ENCODE data around the gene CACNA1C.

CACNA1C gene

DNA sequence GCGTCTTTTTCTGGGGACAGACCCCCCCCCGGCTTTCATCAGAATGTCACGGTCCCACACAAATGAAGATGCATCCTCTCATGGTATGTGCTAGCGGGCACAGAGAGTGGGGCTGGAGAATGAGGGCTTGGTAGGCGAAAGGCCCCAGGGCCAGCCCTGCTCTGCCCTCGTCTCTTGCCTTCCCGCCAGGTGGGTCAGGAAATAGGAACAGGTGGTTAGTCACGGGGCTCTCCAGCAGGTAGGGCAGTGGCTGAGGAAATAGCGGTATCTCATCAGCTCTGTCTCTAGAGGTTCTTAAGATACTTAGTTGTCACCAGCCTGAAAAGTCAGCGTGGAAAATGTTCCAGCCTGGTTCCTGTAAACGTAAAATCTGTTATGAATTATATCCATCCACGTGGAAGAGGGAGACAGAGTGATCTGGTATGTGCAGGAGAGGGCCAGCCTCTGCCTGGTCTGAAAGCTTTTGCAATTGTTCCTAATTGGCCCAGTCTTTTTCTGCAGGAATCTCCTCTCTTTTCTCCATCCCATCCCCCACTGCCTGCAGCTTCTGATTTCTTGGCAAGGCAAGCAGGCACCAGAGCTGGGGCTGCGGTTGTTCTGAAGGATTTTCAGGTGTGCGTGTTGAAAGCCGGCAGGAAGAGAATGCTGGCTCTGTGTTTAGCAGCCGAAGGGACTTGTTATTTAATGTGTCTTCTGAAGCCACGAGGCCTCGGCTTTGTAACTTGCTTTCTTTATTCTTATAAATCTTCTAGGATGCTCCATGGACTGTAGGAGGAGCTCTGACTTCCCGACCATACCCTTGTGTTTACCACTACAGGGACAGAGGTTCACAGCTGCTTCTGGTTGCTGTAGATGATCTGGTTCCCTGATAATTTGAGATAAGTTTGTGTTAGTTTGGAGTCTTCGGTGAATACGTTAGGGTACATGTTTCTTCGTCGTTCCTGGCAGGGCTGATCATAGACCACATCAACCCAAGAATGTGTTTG lies 131.1 kb downstream of the CACNA1C start:
- Histone ChIP-seq H3K4me3 (no peak overlapping the region), H3K36me3 (no peaks in the 10 kb centered on the region), H3K4me1 (peaks cover 14 to 39% (median 22%) of the 10 kb centered on the region in 10 experiments), H3K27ac (no peak overlapping the region), H3K4me2 (peak overlapping the region in 5 of 11 experiments; percentile 1 to 40 (median 22); a peak in 5 of 22 replicates), H3K27me3 (no peaks in the 10 kb centered on the region), H3K9me3 (replicated peaks in 1 of 11) (no peaks in the 10 kb centered on the region), H3K9ac (no peak overlapping the region), H4K20me1 (no peaks in the 10 kb centered on the region)
- TF ChIP-seq Cebpa-rat (IDR thresholded peaks at IDR 0.05): no peak

- Histone ChIP-seq H4K20me1 (no peaks in the 10 kb centered on the region), H3K27ac (no peak overlapping the region), H3K27me3 (no peaks in the 10 kb centered on the region), H3K4me2 (no peak overlapping the region; a peak in 2 of 22 replicates), H3K4me1 (peaks cover 10 to 37% (median 18%) of the 10 kb centered on the region in 10 experiments), H3K4me3 (no peak overlapping the region), H3K9me3 (replicated peaks in 1 of 11) (no peaks in the 10 kb centered on the region), H3K36me3 (no peaks in the 10 kb centered on the region), H3K9ac (no peak overlapping the region)
- TF ChIP-seq Cebpa-rat (IDR thresholded peaks at IDR 0.05): no peak
Observed at GRCh38 chr12:2185751-2186341, 133.1 kb downstream of the CACNA1C start.

DNA sequence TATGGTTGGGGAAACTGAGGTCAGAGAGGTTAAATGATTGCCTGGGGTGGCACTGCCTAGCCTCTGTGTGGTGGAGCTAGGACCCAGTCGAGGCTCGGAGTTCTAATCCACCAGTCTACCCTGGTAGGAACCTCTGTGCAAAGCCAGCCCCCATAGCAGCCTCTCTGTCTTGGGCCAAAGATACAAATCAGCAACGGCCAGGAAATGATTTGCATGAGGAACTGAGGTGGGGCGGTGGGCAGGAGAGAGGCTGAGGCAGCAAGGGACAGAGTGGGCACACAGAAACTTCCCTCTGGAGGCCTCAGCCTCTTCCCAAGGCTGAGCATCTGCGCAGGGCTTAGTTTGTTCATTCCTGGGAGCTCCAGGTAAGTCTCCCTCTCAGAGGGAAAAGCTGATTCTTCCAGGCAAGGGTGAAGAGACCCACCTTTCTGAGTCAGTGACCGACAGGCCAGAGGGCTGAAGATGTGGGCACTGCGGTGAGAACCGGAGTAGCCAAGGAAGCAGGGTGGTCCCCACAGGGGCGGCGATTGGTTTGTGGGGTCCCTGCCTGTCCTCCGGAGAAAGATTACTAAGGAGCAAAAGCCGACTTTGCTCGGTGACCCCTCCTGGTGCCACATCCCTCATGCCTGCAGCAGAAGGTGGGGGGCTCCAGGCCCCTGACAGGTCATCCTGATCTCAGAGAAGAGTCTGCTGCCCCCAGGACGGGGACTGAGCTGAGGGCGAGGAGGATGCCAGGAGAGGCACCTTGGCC lies 134.6 kb downstream of the CACNA1C start:
- TF ChIP-seq Cebpa-rat (IDR thresholded peaks at IDR 0.05): no peak
- H3K4me3 ChIP-seq: no peak overlapping the region
- H3K9me3 ChIP-seq (replicated peaks in 1 of 11): no peaks in the 10 kb centered on the region
- no peak overlapping the region; a peak in 1 of 22 replicates for H3K27ac ChIP-seq
- H3K4me2 ChIP-seq: peak overlapping the region; percentile 21 to 71 (median 49); a peak in 21 of 22 replicates
- H4K20me1 ChIP-seq: no peaks in the 10 kb centered on the region
- peaks cover 9 to 29% (median 17%) of the 10 kb centered on the region in 10 experiments for H3K4me1 ChIP-seq
- H3K27me3 ChIP-seq: no peaks in the 10 kb centered on the region
- H3K9ac ChIP-seq: peak overlapping the region in 3 of 11 experiments; percentile 12 to 50 (median 28); a peak in 3 of 22 replicates
- no peaks in the 10 kb centered on the region for H3K36me3 ChIP-seq

GRCh38 chr12:2190085-2190484 lies 137.3 kb downstream of the CACNA1C start:
- Histone ChIP-seq H3K27me3 (no peaks in the 10 kb centered on the region), H3K9me3 (replicated peaks in 1 of 11) (no peaks in the 10 kb centered on the region), H3K4me2 (no peak overlapping the region), H3K36me3 (no peaks in the 10 kb centered on the region), H3K9ac (no peak overlapping the region), H3K4me1 (peaks cover 9 to 21% (median 18%) of the 10 kb centered on the region in 10 experiments), H4K20me1 (no peaks in the 10 kb centered on the region), H3K27ac (no peak overlapping the region), H3K4me3 (no peak overlapping the region)
- TF ChIP-seq Cebpa-rat (IDR thresholded peaks at IDR 0.05): no peak

DNA sequence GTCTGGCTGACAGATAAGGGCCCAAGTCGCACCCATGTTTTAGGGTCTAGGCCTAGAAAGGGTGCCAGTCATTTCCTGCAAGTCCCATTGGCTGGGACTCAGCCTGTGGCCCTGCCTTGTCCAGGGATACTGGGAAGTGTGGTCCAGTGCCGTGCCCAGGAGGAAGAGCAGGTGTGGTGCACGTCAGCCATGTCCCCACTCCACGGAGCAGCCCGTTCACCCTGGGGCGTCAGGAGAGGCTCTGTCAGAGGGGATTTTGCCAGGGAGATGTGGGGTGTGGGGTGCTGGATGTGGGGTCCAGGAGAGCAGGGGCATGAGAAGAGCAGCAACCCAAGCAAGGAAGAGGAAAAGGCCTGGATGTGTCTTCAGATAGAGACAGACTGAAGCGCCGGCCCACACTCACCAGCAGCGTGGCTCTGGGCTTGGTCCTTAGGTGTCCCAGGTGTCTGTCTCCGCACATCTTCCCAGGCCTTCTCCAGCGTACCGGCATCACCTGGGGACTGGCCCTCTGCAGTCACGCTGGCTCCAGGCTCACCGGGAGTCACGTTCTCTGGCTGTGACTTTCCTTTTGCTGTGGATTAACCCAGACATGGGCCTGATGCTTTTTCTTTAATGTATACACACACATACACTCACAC lies 138.2 kb downstream of the CACNA1C start:
- Histone ChIP-seq H3K27ac (no peak overlapping the region), H3K36me3 (no peaks in the 10 kb centered on the region), H3K4me2 (no peak overlapping the region), H4K20me1 (no peaks in the 10 kb centered on the region), H3K4me1 (peaks cover 9 to 21% (median 18%) of the 10 kb centered on the region in 10 experiments), H3K9ac (no peak overlapping the region), H3K4me3 (no peak overlapping the region), H3K9me3 (replicated peaks in 1 of 11) (no peaks in the 10 kb centered on the region), H3K27me3 (no peaks in the 10 kb centered on the region)
- no peak for TF ChIP-seq Cebpa-rat (IDR thresholded peaks at IDR 0.05)

GRCh38 chr12:2191534-2192153 lies 138.9 kb downstream of the CACNA1C start:
- no peaks in the 10 kb centered on the region for H4K20me1 ChIP-seq
- no peak for TF ChIP-seq Cebpa-rat (IDR thresholded peaks at IDR 0.05)
- no peaks in the 10 kb centered on the region for H3K9me3 ChIP-seq (replicated peaks in 1 of 11)
- H3K4me2 ChIP-seq: no peak overlapping the region
- H3K4me3 ChIP-seq: no peak overlapping the region
- no peak overlapping the region for H3K9ac ChIP-seq
- H3K27me3 ChIP-seq: no peaks in the 10 kb centered on the region
- H3K36me3 ChIP-seq: no peaks in the 10 kb centered on the region
- peaks cover 9 to 19% (median 13%) of the 10 kb centered on the region in 10 experiments for H3K4me1 ChIP-seq
- H3K27ac ChIP-seq: no peak overlapping the region

DNA sequence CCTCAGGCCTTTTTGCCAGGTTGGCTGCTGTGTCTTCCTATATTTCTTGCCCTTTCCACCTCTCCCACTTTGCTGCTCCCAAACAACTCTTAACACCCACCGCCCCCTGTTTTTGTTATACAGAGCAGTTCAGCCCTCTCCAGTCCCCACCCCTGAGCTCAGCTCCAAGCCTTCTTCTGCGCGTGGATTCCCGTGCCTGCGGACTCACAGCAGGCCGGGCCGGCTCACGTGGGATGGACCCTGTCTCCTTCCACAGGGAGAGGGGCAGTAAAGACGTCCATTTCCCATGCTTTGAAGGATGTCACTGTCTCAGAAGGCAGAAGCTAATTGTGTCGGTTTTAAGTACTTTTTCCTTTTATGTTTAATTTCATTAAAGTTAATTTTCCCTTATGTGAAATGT lies 139.4 kb downstream of the CACNA1C start:
- Histone ChIP-seq H4K20me1 (no peaks in the 10 kb centered on the region), H3K27me3 (no peaks in the 10 kb centered on the region), H3K4me1 (peaks cover 3 to 13% (median 7%) of the 10 kb centered on the region in 10 experiments), H3K9ac (no peak overlapping the region), H3K4me3 (no peak overlapping the region), H3K27ac (no peak overlapping the region), H3K36me3 (no peaks in the 10 kb centered on the region), H3K4me2 (no peak overlapping the region), H3K9me3 (replicated peaks in 1 of 11) (no peaks in the 10 kb centered on the region)
- no peak for TF ChIP-seq Cebpa-rat (IDR thresholded peaks at IDR 0.05)

- peak overlapping the region in 4 of 11 experiments; percentile 19 to 37 (median 22); a peak in 5 of 22 replicates for H3K4me2 ChIP-seq
- H4K20me1 ChIP-seq: no peaks in the 10 kb centered on the region
- peaks cover 0 to 8% (median 0%) of the 10 kb centered on the region in 10 experiments; a peak in 5 of 20 replicates for H3K4me1 ChIP-seq
- no peak for TF ChIP-seq Cebpa-rat (IDR thresholded peaks at IDR 0.05)
- no peaks in the 10 kb centered on the region for H3K27me3 ChIP-seq
- H3K4me3 ChIP-seq: no peak overlapping the region
- no peaks in the 10 kb centered on the region for H3K36me3 ChIP-seq
- no peaks in the 10 kb centered on the region for H3K9me3 ChIP-seq (replicated peaks in 1 of 11)
- no peak overlapping the region for H3K9ac ChIP-seq
- no peak overlapping the region for H3K27ac ChIP-seq
Observed at GRCh38 chr12:2194060-2194459, 141.3 kb downstream of the CACNA1C start.
